Stomach (tissue), 9 donors: Measurements from ENCODE around the gene COPS6. TPM values are rescaled to one million over a fixed set of nuclear protein-coding genes. Genes with fewer than 3 reads are reported as not detected.

ENCODE experiments used
- DNase-seq, 2 donors: peaks; one replicate each; pipeline versions ENCODE4 v3.0.0 to v3.0.0-alpha.2; 2013 to 2019
- H3K27ac ChIP-seq, 5 donors: fragments of 200-600 bp in 4 of 5; sonication (generic) in 4 of 5; one replicate each; pipeline ENCODE4 v1.5.1; 2013 to 2019; ENCODE audit warnings: mild to moderate bottlenecking in 1 of 5, moderate library complexity in 1 of 5
- H3K27me3 ChIP-seq, 3 donors: fragments of 200-600 bp; sonication (generic); one replicate each; pipeline ENCODE4 v1.5.1; 2017 to 2019; ENCODE audit warnings: mixed run types in 1 of 3
- H3K36me3 ChIP-seq, 4 donors: fragments of 200-600 bp; sonication (generic); 1 replicate in 3 of 4; 2 replicates in 1 of 4; pipeline ENCODE4 v1.5.1; 2016 to 2019
- H3K4me1 ChIP-seq, 4 donors: fragments of 200-600 bp; sonication (generic); one replicate each; pipeline ENCODE4 v1.5.1; 2016 to 2019
- H3K4me3 ChIP-seq, 4 donors: fragments of 200-600 bp; sonication (generic) in 3 of 4; one replicate each; pipeline ENCODE4 v1.5.1; 2016 to 2019; ENCODE audit warnings: mild to moderate bottlenecking in 1 of 4
- H3K9me3 ChIP-seq, 4 donors: fragments of 200-600 bp; sonication (generic); one replicate each; pipeline ENCODE4 v1.5.1; 2016 to 2019
- CTCF ChIP-seq, 7 experiments: fragments of 450-650 bp in 4 of 7; fragments of 200-600 bp in 3 of 7; sonication (generic) in 3 of 7; IDR thresholded peaks; one replicate each; pipeline ENCODE4 v1.5.1; 2016 to 2019; ENCODE audit warnings: antibody characterized with exemption in 7 of 7, control low read depth in 2 of 7, mild to moderate bottlenecking in 1 of 7
- EP300 ChIP-seq: sonication (generic); formaldehyde crosslinking; IDR thresholded peaks from one replicate; pipeline ENCODE4 v1.6.1; 2017; ENCODE audit warnings: antibody characterized with exemption
- POLR2A ChIP-seq, 4 donors: fragments of 450-650 bp; IDR thresholded peaks; one replicate each; pipeline ENCODE4 v1.6.1; 2016; ENCODE audit warnings: antibody characterized with exemption in 4 of 4, control low read depth in 2 of 4, mild to moderate bottlenecking in 1 of 4, moderate library complexity in 1 of 4
- POLR2AphosphoS5 ChIP-seq, 3 donors: sonication (generic); formaldehyde crosslinking; IDR thresholded peaks; one replicate each; pipeline ENCODE4 v1.6.1; 2016; ENCODE audit warnings: antibody characterized with exemption in 3 of 3
- WGBS, 5 donors: extraction: QIAGEN DNeasy Blood & Tissue Kit in 3 of 5; methylation state at CpG; one replicate each; pipeline versions ENCODE4 v1.1.5 to v1.1.7; 2013 to 2018; 5-methylcytosine and 5-hydroxymethylcytosine counted together
- intact Hi-C: fragments of 100-400 bp; cut with DNase I; formaldehyde crosslinking; loops from one replicate; pipeline ENCODE4 v1.15.1; 2023; ENCODE audit warnings: low total_unique reads
- polyA plus RNA-seq, 3 donors: library from polyadenylated mRNA; stranded (reverse); fragments of 200-250 nt; gene quantifications; one replicate each; pipeline ENCODE4 v1.2.3, GENCODE V29; 2013
- total RNA-seq, 5 donors: library from RNA; depleted of rRNA; stranded (reverse); fragments of >200 nt; gene quantifications; one replicate each; pipeline versions ENCODE4 v1.1.0 to v1.2.3, GENCODE V29; 2014 to 2016
- donor health status: healthy with polysubstance abuse.
- donor health status: Bipolar disorder and iron deficiency.
- donor health status: healthy.

The COPS6 gene
- total and polyA plus RNA-seq, 8 donors, result 34.2 to 197 (median 93.9) TPM

GRCh38 chr7:100119970-100120732, 31.4 kb downstream of the COPS6 start:
- intact Hi-C loops, result no loop called here
- peaks cover 25 to 49% (median 31%) of the 10 kb centered on the region in 4 donors for H3K4me1 ChIP-seq
- H3K27ac ChIP-seq, result peak overlapping the region; percentile 67 to 89 (median 84)
- H3K36me3 ChIP-seq, result peaks cover 0 to 16% (median 3%) of the 10 kb centered on the region in 4 donors
- TF ChIP-seq POLR2A (IDR thresholded peaks at IDR 0.05) (no peak), CTCF (IDR thresholded peaks at IDR 0.05) (no peak), POLR2AphosphoS5 (IDR thresholded peaks at IDR 0.05) (no peak), EP300 (no peak)
- 20 to 30% (median 26%) methylated on average over 19 of the region's 19 CpGs for WGBS, 5 donors
- peak overlapping the region; percentile 73 to 95 (median 85) for H3K4me3 ChIP-seq
- H3K9me3 ChIP-seq, result no peaks in the 10 kb centered on the region
- DNase-seq, result peak; percentile 47 to 84
- no peaks in the 10 kb centered on the region for H3K27me3 ChIP-seq

- WGBS, 5 donors, result 11 to 34% (median 23%) methylated on average over 1 of the region's 1 CpG
- H3K4me1 ChIP-seq, result peaks cover 30 to 54% (median 37%) of the 10 kb centered on the region in 4 donors
- H3K9me3 ChIP-seq, result no peaks in the 10 kb centered on the region
- H3K27me3 ChIP-seq, result no peaks in the 10 kb centered on the region
- intact Hi-C loops, result no loop called here
- peak overlapping the region in 4 of 5 donors; percentile 80 to 89 (median 86) for H3K27ac ChIP-seq
- peaks cover 0 to 16% (median under 1%) of the 10 kb centered on the region in 4 donors for H3K36me3 ChIP-seq
- H3K4me3 ChIP-seq, result peak overlapping the region in 3 of 4 donors; percentile 73 to 95 (median 81)
- DNase-seq, result no peak
- TF ChIP-seq EP300 (no peak), POLR2AphosphoS5 (IDR thresholded peaks at IDR 0.05) (no peak), CTCF (IDR thresholded peaks at IDR 0.05) (no peak), POLR2A (IDR thresholded peaks at IDR 0.05) (no peak)
These were observed 31.9 kb downstream of the COPS6 start for GRCh38 chr7:100120733-100121036.

GRCh38 chr7:100122067-100122466, 33.3 kb downstream of the COPS6 start:
- Histone ChIP-seq H3K36me3 (peaks cover 0 to 16% (median 0%) of the 10 kb centered on the region in 4 donors), H3K27ac (peak overlapping the region in 2 of 5 donors; percentile 24 to 39), H3K27me3 (no peaks in the 10 kb centered on the region), H3K4me3 (no peak overlapping the region), H3K4me1 (peaks cover 38 to 62% (median 44%) of the 10 kb centered on the region in 4 donors), H3K9me3 (no peaks in the 10 kb centered on the region)
- WGBS, 5 donors, result 34 to 54% (median 49%) methylated on average over 13 of the region's 13 CpGs
- peak in 1 of 2 donors; percentile 59 for DNase-seq
- intact Hi-C loops, result no loop called here
- TF ChIP-seq EP300 (no peak), POLR2AphosphoS5 (IDR thresholded peaks at IDR 0.05) (no peak), POLR2A (IDR thresholded peaks at IDR 0.05) (no peak), CTCF (IDR thresholded peaks at IDR 0.05) (no peak)

GRCh38 chr7:100122568-100122967, 33.8 kb downstream of the COPS6 start:
- intact Hi-C loops, result no loop called here
- Histone ChIP-seq H3K4me3 (no peak overlapping the region), H3K4me1 (peaks cover 38 to 61% (median 46%) of the 10 kb centered on the region in 4 donors), H3K27ac (peak overlapping the region in 2 of 5 donors; percentile 24 to 39), H3K36me3 (peaks cover 0 to 16% (median 0%) of the 10 kb centered on the region in 4 donors), H3K27me3 (no peaks in the 10 kb centered on the region), H3K9me3 (no peaks in the 10 kb centered on the region)
- no peak for TF ChIP-seq POLR2A (IDR thresholded peaks at IDR 0.05)
- TF ChIP-seq EP300, result no peak
- DNase-seq, result no peak
- 67 to 100% (median 94%) methylated on average over 1 of the region's 1 CpG for WGBS, 5 donors
